ENCODE data around the gene GRHPR. TPM values are rescaled to one million over a fixed set of nuclear protein-coding genes. Genes with fewer than 3 reads are reported as not detected.

GRHPR gene
- 164 and 203 TPM in 2 replicates for total RNA-seq (2012; rRNA removed)

- Histone ChIP-seq H3K9me3 (replicated peaks; ENCODE audit: low read length) (no peaks in the 10 kb centered on the region), H3K36me3 (ENCODE audit: insufficient read depth, low read length) (peaks cover 23% of the 10 kb centered on the region), H3K4me1 (ENCODE audit: control insufficient read depth, insufficient read depth, low read length) (peaks cover 31% of the 10 kb centered on the region), H3K9ac (ENCODE audit: low read depth, low read length) (peak within 1 kb of the TSS; percentile 97), H3K4me3 (ENCODE audit: low read length) (peak within 1 kb of the TSS; percentile 81), H3K27me3 (ENCODE audit: control insufficient read depth, insufficient read depth, low read length) (no peaks in the 10 kb centered on the region), H3K4me2 (ENCODE audit: low read length) (peak within 1 kb of the TSS; percentile 93)
These were observed at the start of gene GRHPR for GRCh38 chr9:37422289-37423104. GRHPR (plus strand) TSS chr9:37422696; CDS start chr9:37422751, 55 bp downstream.

GRCh38 chr9:37372839-37373238 is 49.7 kb upstream of the GRHPR start:
- H3K4me1 ChIP-seq (ENCODE audit: control insufficient read depth, insufficient read depth, low read length): no peaks in the 10 kb centered on the region
- H3K4me2 ChIP-seq (ENCODE audit: low read length): no peak overlapping the region
- H3K27me3 ChIP-seq (ENCODE audit: control insufficient read depth, insufficient read depth, low read length): peaks cover 28% of the 10 kb centered on the region
- no peak overlapping the region for H3K4me3 ChIP-seq (ENCODE audit: low read length)
- no peaks in the 10 kb centered on the region for H3K36me3 ChIP-seq (ENCODE audit: insufficient read depth, low read length)
- H3K9me3 ChIP-seq (replicated peaks; ENCODE audit: low read length): no peaks in the 10 kb centered on the region
- no peak overlapping the region for H3K9ac ChIP-seq (ENCODE audit: low read depth, low read length)

- H3K27me3 ChIP-seq (ENCODE audit: control insufficient read depth, insufficient read depth, low read length): peaks cover 36% of the 10 kb centered on the region
- H3K4me3 ChIP-seq (ENCODE audit: low read length): no peak overlapping the region
- no peaks in the 10 kb centered on the region for H3K36me3 ChIP-seq (ENCODE audit: insufficient read depth, low read length)
- H3K9me3 ChIP-seq (replicated peaks; ENCODE audit: low read length): no peaks in the 10 kb centered on the region
- H3K9ac ChIP-seq (ENCODE audit: low read depth, low read length): no peak overlapping the region
- H3K4me2 ChIP-seq (ENCODE audit: low read length): no peak overlapping the region
- no peaks in the 10 kb centered on the region for H3K4me1 ChIP-seq (ENCODE audit: control insufficient read depth, insufficient read depth, low read length)
These were observed 48.9 kb upstream of the GRHPR start for GRCh38 chr9:37373621-37374020.

DNA sequence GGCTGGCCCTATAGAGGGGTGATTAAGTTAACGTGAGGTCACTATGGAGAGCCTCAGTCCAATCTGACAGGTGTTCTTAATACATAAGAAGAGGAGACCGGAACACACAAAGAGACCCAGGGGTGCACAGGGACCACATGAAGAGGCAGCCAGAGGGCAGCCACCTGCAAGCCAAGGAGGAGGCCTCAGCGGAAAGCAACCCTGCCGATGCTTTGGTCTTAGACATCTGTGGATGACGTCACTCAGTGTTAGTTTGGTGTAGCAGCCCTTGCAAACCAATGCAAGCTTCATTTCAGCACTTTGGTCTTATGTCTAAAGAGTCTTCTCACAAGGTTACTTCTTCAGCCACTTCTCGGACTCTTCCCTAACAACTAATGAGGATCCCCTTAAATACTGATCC is 47.6 kb upstream of the GRHPR start:
- Histone ChIP-seq H3K4me3 (ENCODE audit: low read length) (no peak overlapping the region), H3K36me3 (ENCODE audit: insufficient read depth, low read length) (no peaks in the 10 kb centered on the region), H3K27me3 (ENCODE audit: control insufficient read depth, insufficient read depth, low read length) (peaks cover 37% of the 10 kb centered on the region), H3K4me1 (ENCODE audit: control insufficient read depth, insufficient read depth, low read length) (no peaks in the 10 kb centered on the region), H3K9me3 (replicated peaks; ENCODE audit: low read length) (no peaks in the 10 kb centered on the region), H3K9ac (ENCODE audit: low read depth, low read length) (no peak overlapping the region), H3K4me2 (ENCODE audit: low read length) (no peak overlapping the region)

GRCh38 chr9:37377688-37378612 is 44.5 kb upstream of the GRHPR start:
- Histone ChIP-seq H3K36me3 (ENCODE audit: insufficient read depth, low read length) (no peaks in the 10 kb centered on the region), H3K27me3 (ENCODE audit: control insufficient read depth, insufficient read depth, low read length) (peaks cover 33% of the 10 kb centered on the region), H3K9me3 (replicated peaks; ENCODE audit: low read length) (no peaks in the 10 kb centered on the region), H3K4me2 (ENCODE audit: low read length) (no peak overlapping the region), H3K4me3 (ENCODE audit: low read length) (no peak overlapping the region), H3K4me1 (ENCODE audit: control insufficient read depth, insufficient read depth, low read length) (no peaks in the 10 kb centered on the region), H3K9ac (ENCODE audit: low read depth, low read length) (no peak overlapping the region)

GRCh38 chr9:37378613-37379004 is 43.9 kb upstream of the GRHPR start:
- no peak overlapping the region for H3K9ac ChIP-seq (ENCODE audit: low read depth, low read length)
- H3K4me1 ChIP-seq (ENCODE audit: control insufficient read depth, insufficient read depth, low read length): no peaks in the 10 kb centered on the region
- no peaks in the 10 kb centered on the region for H3K9me3 ChIP-seq (replicated peaks; ENCODE audit: low read length)
- no peaks in the 10 kb centered on the region for H3K36me3 ChIP-seq (ENCODE audit: insufficient read depth, low read length)
- H3K4me2 ChIP-seq (ENCODE audit: low read length): no peak overlapping the region
- no peak overlapping the region for H3K4me3 ChIP-seq (ENCODE audit: low read length)
- peaks cover 36% of the 10 kb centered on the region for H3K27me3 ChIP-seq (ENCODE audit: control insufficient read depth, insufficient read depth, low read length)

DNA sequence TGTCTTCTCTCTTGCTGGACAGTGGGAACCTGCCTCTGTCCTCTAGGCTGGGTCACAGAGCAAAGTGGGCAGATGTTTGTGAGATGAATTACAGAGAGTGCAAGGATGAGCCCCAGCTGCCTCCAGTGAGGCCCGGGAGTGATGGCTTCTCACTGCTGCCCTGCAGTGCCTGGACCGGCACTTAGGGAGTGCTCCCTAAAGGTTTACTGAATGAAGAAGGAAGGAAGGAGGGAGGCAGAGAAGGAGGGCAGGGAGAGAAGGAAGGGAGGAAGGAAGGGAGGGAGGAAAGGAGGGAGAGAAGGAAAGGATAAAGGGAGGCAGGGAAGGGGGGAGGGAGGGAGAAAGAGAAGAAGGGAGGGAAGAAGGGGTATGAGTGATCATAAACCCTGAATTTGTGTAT is 42.7 kb upstream of the GRHPR start:
- Histone ChIP-seq H3K4me1 (ENCODE audit: control insufficient read depth, insufficient read depth, low read length) (no peaks in the 10 kb centered on the region), H3K9me3 (replicated peaks; ENCODE audit: low read length) (no peaks in the 10 kb centered on the region), H3K9ac (ENCODE audit: low read depth, low read length) (no peak overlapping the region), H3K36me3 (ENCODE audit: insufficient read depth, low read length) (no peaks in the 10 kb centered on the region), H3K27me3 (ENCODE audit: control insufficient read depth, insufficient read depth, low read length) (peaks cover 32% of the 10 kb centered on the region), H3K4me2 (ENCODE audit: low read length) (no peak overlapping the region), H3K4me3 (ENCODE audit: low read length) (no peak overlapping the region)

DNA sequence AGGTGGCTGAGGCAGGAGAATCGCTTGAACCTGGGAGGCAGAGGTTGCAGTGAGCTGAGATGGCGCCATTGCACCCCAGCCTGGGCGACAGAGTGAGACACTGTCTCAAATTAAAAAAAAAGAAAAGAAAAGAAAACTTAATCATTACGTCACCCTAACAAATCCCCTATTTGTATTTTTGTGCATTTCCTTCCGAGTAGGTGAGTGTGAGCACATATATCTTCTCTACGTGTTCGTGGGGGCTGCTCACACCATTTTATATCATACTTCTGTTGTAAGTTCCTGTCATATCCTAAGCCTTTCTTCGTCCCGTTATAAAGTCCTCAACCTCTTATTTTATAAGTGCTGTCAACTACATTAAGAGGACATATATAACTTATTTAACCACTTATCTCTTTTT is 41.9 kb upstream of the GRHPR start:
- H3K9ac ChIP-seq (ENCODE audit: low read depth, low read length): no peak overlapping the region
- H3K9me3 ChIP-seq (replicated peaks; ENCODE audit: low read length): no peaks in the 10 kb centered on the region
- peaks cover 36% of the 10 kb centered on the region for H3K27me3 ChIP-seq (ENCODE audit: control insufficient read depth, insufficient read depth, low read length)
- H3K4me3 ChIP-seq (ENCODE audit: low read length): no peak overlapping the region
- H3K36me3 ChIP-seq (ENCODE audit: insufficient read depth, low read length): no peaks in the 10 kb centered on the region
- no peak overlapping the region for H3K4me2 ChIP-seq (ENCODE audit: low read length)
- H3K4me1 ChIP-seq (ENCODE audit: control insufficient read depth, insufficient read depth, low read length): no peaks in the 10 kb centered on the region

GRCh38 chr9:37381094-37381741 is 41.3 kb upstream of the GRHPR start:
- no peak overlapping the region for H3K9ac ChIP-seq (ENCODE audit: low read depth, low read length)
- no peaks in the 10 kb centered on the region for H3K4me1 ChIP-seq (ENCODE audit: control insufficient read depth, insufficient read depth, low read length)
- H3K27me3 ChIP-seq (ENCODE audit: control insufficient read depth, insufficient read depth, low read length): peaks cover 37% of the 10 kb centered on the region
- no peaks in the 10 kb centered on the region for H3K9me3 ChIP-seq (replicated peaks; ENCODE audit: low read length)
- no peak overlapping the region for H3K4me3 ChIP-seq (ENCODE audit: low read length)
- no peaks in the 10 kb centered on the region for H3K36me3 ChIP-seq (ENCODE audit: insufficient read depth, low read length)
- no peak overlapping the region for H3K4me2 ChIP-seq (ENCODE audit: low read length)

- Histone ChIP-seq H3K4me3 (ENCODE audit: low read length) (no peak overlapping the region), H3K27me3 (ENCODE audit: control insufficient read depth, insufficient read depth, low read length) (peaks cover 26% of the 10 kb centered on the region), H3K9me3 (replicated peaks; ENCODE audit: low read length) (no peaks in the 10 kb centered on the region), H3K4me2 (ENCODE audit: low read length) (no peak overlapping the region), H3K9ac (ENCODE audit: low read depth, low read length) (no peak overlapping the region), H3K4me1 (ENCODE audit: control insufficient read depth, insufficient read depth, low read length) (no peaks in the 10 kb centered on the region), H3K36me3 (ENCODE audit: insufficient read depth, low read length) (no peaks in the 10 kb centered on the region)
These were observed 40.1 kb upstream of the GRHPR start for GRCh38 chr9:37382161-37382981.

Measured in skeletal muscle satellite cell (primary cell).